ENCODE measurements around the gene NEB. TPM values are rescaled to one million over a fixed set of nuclear protein-coding genes. Genes with fewer than 3 reads are reported as not detected.
"Not testable (repeated sequence)": the region's sequence is repeated elsewhere in the genome, so short reads cannot be mapped to it uniquely, and the experiment has no call there.

NEB gene
- total RNA-seq, 1 donor from 2014 or later = 1.5 TPM

GRCh38 chr2:151718247-151718646 lies 16.0 kb downstream of the NEB start:
- DNase-seq (no peak), ATAC-seq (ENCODE audit: poor library complexity) (no peak)
- intact Hi-C loops (cut with DNase I) = no loop called here

- intact Hi-C loops (cut with DNase I) = no loop called here
- DNase-seq (no peak), ATAC-seq (ENCODE audit: poor library complexity) (no peak)
Observed at GRCh38 chr2:151716721-151717120, 17.6 kb downstream of the NEB start.

- ATAC-seq (ENCODE audit: poor library complexity) (no peak), DNase-seq (no peak)
- intact Hi-C loops (cut with DNase I) = no loop called here
Observed at GRCh38 chr2:151713291-151713903, 20.9 kb downstream of the NEB start.

DNA sequence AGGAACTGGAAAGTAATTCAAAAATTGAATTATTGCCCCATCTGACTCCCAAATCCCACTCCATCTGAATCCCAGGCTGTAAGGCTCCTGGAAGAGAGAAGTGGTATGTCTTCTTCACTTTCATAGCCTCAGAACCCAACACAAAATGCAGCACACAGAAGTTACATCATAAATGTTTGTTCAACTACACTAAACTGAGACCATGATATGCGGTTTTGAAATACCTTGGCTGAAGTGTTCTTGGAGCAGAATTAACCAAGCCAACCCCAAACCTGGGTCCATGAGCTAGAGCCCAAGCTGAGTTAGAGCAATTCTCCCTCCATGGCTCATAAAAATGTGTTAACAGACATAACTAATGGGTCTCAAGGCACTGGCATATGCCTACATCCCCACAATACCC lies 23.3 kb downstream of the NEB start:
- ATAC-seq (ENCODE audit: poor library complexity) (no peak), DNase-seq (no peak)
- intact Hi-C loops (cut with DNase I) = no loop called here

GRCh38 chr2:151708788-151709187 lies 25.5 kb downstream of the NEB start:
- intact Hi-C loops (cut with DNase I) = no loop called here
- no peak for ATAC-seq (ENCODE audit: poor library complexity)

DNA sequence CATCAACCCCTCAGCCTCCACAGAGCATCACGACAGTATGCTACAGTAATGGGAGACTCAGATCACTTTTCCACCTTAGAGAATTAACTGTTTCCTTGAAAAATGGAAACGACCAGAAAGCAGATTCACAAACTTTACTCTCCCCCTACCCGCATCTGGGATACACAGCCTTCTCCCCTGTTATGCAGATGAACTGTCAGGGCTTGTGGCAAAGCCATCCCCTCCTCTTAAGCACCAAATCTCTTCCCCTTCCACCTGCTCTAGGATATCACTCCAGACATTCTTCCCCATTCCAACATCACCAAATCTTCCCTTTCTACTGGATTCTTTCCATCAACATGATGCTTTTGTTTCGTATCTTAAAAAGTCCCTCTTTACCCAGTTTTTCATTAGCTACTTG lies 26.4 kb downstream of the NEB start:
- ATAC-seq (ENCODE audit: poor library complexity) (no peak), DNase-seq (no peak)
- intact Hi-C loops (cut with DNase I) = no loop called here

More at GRCh38 chr2:151708788-151709187, 25.5 kb downstream of the NEB start:
- DNase-seq = no peak

DNA sequence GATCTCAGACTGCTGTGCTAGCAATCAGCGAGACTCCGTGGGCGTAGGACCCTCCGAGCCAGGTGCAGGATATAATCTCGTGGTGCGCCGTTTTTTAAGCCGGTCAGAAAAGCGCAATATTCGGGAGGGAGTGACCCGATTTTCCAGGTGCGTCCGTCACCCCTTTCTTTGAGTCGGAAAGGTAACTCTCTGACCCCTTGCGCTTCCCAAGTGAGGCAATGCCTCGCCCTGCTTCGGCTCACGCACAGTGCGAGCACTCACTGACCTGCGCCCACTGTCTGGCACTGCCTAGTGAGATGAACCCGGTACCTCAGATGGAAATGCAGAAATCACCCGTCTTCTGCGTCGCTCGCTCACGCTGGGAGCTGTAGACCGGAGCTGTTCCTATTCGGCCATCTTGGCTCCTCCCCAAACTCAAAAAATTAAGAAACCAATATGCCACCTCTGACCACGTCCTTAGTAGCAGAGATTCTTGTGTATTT lies 29.8 kb downstream of the NEB start:
- DNase-seq; intact Hi-C loops (cut with DNase I); ATAC-seq (ENCODE audit: poor library complexity): not testable (repeated sequence)

- intact Hi-C loops (cut with DNase I); ATAC-seq (ENCODE audit: poor library complexity); DNase-seq: not testable (repeated sequence)
Observed at GRCh38 chr2:151698134-151698533, 36.1 kb downstream of the NEB start.

DNA sequence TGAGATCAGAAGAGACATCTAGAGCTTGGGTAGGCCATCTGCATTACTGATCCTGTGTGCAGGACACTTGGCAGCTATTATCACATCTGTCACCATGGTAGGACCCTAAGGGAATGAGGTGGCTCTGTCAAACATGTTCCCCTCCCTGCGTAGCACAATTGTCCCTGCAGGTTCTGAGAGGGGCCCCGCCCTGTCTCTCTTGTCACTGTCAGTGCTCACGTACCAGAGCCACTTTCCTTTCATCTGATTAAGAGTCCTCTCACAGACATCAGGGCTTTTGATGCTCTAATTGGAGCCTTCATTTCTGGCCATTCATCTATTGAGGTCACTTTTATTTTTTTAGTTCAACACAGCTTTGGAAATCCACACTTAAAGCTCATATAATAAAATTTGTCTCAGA lies 38.5 kb downstream of the NEB start:
- ATAC-seq (ENCODE audit: poor library complexity) (no peak), DNase-seq (no peak)
- intact Hi-C loops (cut with DNase I) = no loop called here

DNA sequence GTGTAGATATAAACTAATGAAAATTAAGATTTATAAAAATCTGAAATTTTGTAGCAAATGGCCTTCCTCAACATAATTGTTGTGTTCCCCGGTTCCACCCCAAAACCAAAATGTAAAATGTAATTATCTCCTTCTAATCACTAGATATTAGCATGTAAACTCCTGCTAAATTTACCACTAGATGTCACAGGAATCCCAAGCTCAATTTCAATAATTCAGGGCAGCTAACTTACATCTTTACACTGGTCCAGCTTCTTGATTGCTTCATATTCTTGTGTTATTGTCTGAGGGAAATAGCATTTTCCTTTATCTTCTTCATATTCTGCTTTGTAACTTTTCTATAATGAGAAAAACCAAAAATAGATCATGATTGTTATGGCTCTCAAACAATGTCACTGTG lies 42.6 kb downstream of the NEB start:
- intact Hi-C loops (cut with DNase I) = no loop called here
- no peak for ATAC-seq (ENCODE audit: poor library complexity)
- no peak for DNase-seq

- intact Hi-C loops (cut with DNase I) = no loop called here
- ATAC-seq (ENCODE audit: poor library complexity) (no peak), DNase-seq (no peak)
Observed at GRCh38 chr2:151688719-151689118, 45.6 kb downstream of the NEB start.

DNA sequence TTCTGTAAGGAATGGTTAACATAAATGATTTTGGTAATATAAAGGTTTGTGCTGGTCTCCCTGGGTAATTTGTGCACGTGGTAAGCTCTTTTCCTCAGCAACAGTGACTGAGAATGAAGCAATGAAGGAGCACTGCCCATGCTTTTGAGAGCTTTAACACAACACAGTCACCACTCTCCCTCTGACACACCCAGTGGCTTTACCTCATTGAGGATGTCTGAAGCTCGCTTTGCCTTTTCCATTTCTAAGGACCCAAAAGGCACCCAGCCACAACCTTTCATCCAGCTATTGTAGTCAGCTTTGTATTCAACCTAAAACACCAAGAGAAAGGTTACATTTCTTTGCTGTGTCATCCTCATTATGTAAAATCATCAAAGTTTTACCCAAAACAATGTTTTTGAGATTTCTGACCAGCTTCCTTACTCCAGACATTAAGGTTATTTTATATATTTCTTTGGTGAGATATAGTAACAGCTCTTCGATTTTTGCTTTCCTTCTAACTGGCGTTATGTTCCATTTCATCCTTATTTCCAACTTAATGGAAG lies 51.7 kb downstream of the NEB start:
- no peak for ATAC-seq (ENCODE audit: poor library complexity)
- intact Hi-C loops (cut with DNase I) = no loop called here
- no peak for DNase-seq

GRCh38 chr2:151681051-151681450 lies 53.2 kb downstream of the NEB start:
- ATAC-seq (ENCODE audit: poor library complexity) = no peak
- intact Hi-C loops (cut with DNase I) = no loop called here
- DNase-seq = no peak

DNA sequence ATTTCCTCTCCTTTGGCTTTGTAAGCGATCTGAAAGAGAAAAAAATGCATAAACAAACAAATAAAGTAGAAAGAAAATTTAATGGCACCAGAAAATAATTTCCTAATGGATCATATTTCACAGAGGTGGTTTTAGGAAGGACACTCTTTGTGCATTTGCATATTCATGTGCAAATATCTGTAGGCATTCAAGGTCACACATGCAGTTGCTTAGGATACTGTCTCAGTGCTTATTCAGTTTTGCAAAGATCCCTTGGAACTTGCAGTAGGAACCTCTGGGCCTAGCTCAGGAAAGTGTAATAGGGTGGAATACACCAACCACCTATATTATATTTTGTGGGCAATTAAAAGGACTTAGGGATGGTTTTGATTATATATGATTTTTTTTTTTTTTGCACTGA lies 54.3 kb downstream of the NEB start:
- no peak for ATAC-seq (ENCODE audit: poor library complexity)
- intact Hi-C loops (cut with DNase I) = no loop called here

GRCh38 chr2:151678849-151679248 lies 55.4 kb downstream of the NEB start:
- intact Hi-C loops (cut with DNase I) = no loop called here
- ATAC-seq (ENCODE audit: poor library complexity) (no peak), DNase-seq (no peak)

More for the DNA sequence above, 54.3 kb downstream of the NEB start:
- DNase-seq = no peak

DNA sequence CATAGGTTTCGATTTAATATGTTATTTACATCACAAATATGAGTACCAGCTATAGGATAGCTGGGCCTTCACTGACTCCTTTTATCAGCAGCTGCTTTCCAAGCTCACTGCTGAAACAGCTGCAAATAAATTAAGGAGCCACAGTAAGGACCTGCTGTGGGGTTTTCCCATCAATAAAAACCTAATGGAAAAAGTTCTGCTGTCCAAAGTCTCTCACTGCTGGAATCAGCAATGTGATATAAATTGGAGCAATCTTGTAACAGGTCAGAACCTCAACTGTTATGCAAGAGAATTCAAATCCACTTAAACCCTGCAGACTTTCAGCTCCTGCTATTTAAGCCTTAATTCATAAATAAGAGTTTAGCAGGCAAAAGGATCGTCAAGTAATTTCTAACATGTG lies 61.3 kb downstream of the NEB start:
- intact Hi-C loops (cut with DNase I) = no loop called here
- DNase-seq (no peak), ATAC-seq (ENCODE audit: poor library complexity) (no peak)

DNA sequence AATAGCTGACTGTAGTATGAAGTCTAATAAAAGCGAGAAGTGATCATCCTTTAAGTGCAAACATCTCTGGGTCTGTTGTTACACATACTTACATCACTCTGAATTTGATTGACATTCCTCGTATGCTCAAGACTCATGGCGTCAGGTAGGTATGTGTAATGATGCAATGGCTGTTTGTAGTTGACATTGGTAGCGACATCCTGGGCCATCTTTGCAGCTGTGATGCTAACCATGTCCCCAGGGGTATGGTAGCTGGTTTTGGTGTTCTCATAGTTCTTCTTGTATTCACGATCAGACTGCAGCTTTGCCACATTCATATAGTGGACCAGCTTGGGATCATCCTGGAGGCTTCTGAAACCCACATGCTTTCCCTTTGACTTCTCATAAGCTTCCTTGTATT lies 62.0 kb downstream of the NEB start:
- ATAC-seq (ENCODE audit: poor library complexity) = no peak
- intact Hi-C loops (cut with DNase I) = no loop called here
- DNase-seq = no peak

- DNase-seq = no peak
- ATAC-seq (ENCODE audit: poor library complexity) = peak; percentile 85
- intact Hi-C loops (cut with DNase I) = no loop called here
Observed at GRCh38 chr2:151670846-151671597, 63.3 kb downstream of the NEB start.

- intact Hi-C loops (cut with DNase I) = no loop called here
- DNase-seq (no peak), ATAC-seq (ENCODE audit: poor library complexity) (peak; percentile 25)
Observed at GRCh38 chr2:151670346-151670745, 63.9 kb downstream of the NEB start.

GRCh38 chr2:151669585-151670081 lies 64.6 kb downstream of the NEB start:
- DNase-seq = no peak
- intact Hi-C loops (cut with DNase I) = no loop called here
- ATAC-seq (ENCODE audit: poor library complexity) = peak; percentile 72

Data from Right ventricle myocardium superior (tissue), 1 donor.